ENCODE measurements around the gene SLC19A2. TPM values are rescaled to one million over a fixed set of nuclear protein-coding genes. Genes with fewer than 3 reads are reported as not detected.
A peak's percentile ranks its signal among the peaks of the same experiment; 100 is the strongest.

The SLC19A2 gene
- total and polyA plus RNA-seq, 2 donors (not counting 1 experiment from before 2014, with no cell fraction given) = 5.2 to 8.9 TPM

- no peaks in the 10 kb centered on the region for H3K27me3 ChIP-seq (ENCODE audit: control insufficient read depth, insufficient read depth, low read length)
- no peaks in the 10 kb centered on the region for H3K9me3 ChIP-seq (ENCODE audit: control insufficient read depth, insufficient read depth, low read depth, low read length)
- H3K4me2 ChIP-seq (ENCODE audit: extremely low read depth, insufficient read depth, low read length) = no peak overlapping the region
- H3K9ac ChIP-seq (ENCODE audit: insufficient read depth, low read length) = no peak overlapping the region
- TF ChIP-seq EZH2 (IDR thresholded peaks at IDR 0.05; ENCODE audit: low read length, missing control alignments) (no peak), CTCF (conservative IDR thresholded peaks at IDR 0.05 in 1 of 2, IDR thresholded peaks at IDR 0.05 in 1 of 2; ENCODE audit: low read depth in 1 of 2, low read length in 2 of 2) (no peak)
- peaks cover 7% of the 10 kb centered on the region for H3K79me2 ChIP-seq (ENCODE audit: control insufficient read depth, insufficient read depth, low read length)
- no peak overlapping the region for H3K4me3 ChIP-seq (replicated peaks in 1 of 4; ENCODE audit: control extremely low read depth in 1 of 4, insufficient read depth in 1 of 4, low read depth in 3 of 4, low read length in 4 of 4)
- H2AFZ ChIP-seq (ENCODE audit: low read length) = no peak overlapping the region
- H3K4me1 ChIP-seq (ENCODE audit: control insufficient read depth, extremely low read depth, insufficient read depth, low read length) = peaks cover 4% of the 10 kb centered on the region
- no peaks in the 10 kb centered on the region for H3K36me3 ChIP-seq (ENCODE audit: control insufficient read depth, insufficient read depth, low read length)
- no peak overlapping the region for H3K27ac ChIP-seq (ENCODE audit: insufficient read depth, low read length)
- DNase-seq (ENCODE audit: low read depth in 2 of 2) = no peak
- no peaks in the 10 kb centered on the region for H4K20me1 ChIP-seq (ENCODE audit: control insufficient read depth, extremely low read depth, insufficient read depth, low read length)
These were observed 1.8 kb upstream of the SLC19A2 start for GRCh38 chr1:169487561-169487960.

- Histone ChIP-seq H3K9ac (ENCODE audit: insufficient read depth, low read length) (no peak overlapping the region), H2AFZ (ENCODE audit: low read length) (peak overlapping the region; percentile 1), H3K27me3 (ENCODE audit: control insufficient read depth, insufficient read depth, low read length) (no peaks in the 10 kb centered on the region), H3K4me1 (ENCODE audit: control insufficient read depth, extremely low read depth, insufficient read depth, low read length) (peaks cover 4% of the 10 kb centered on the region), H3K36me3 (ENCODE audit: control insufficient read depth, insufficient read depth, low read length) (no peaks in the 10 kb centered on the region), H4K20me1 (ENCODE audit: control insufficient read depth, extremely low read depth, insufficient read depth, low read length) (no peaks in the 10 kb centered on the region), H3K79me2 (ENCODE audit: control insufficient read depth, insufficient read depth, low read length) (peaks cover 7% of the 10 kb centered on the region), H3K4me2 (ENCODE audit: extremely low read depth, insufficient read depth, low read length) (peak overlapping the region; percentile 77), H3K9me3 (ENCODE audit: control insufficient read depth, insufficient read depth, low read depth, low read length) (no peaks in the 10 kb centered on the region), H3K4me3 (replicated peaks in 1 of 4; ENCODE audit: control extremely low read depth in 1 of 4, insufficient read depth in 1 of 4, low read depth in 3 of 4, low read length in 4 of 4) (peak overlapping the region; percentile 13 to 94 (median 54)), H3K27ac (ENCODE audit: insufficient read depth, low read length) (peak overlapping the region; percentile 90)
- no peak for TF ChIP-seq CTCF (conservative IDR thresholded peaks at IDR 0.05 in 1 of 2, IDR thresholded peaks at IDR 0.05 in 1 of 2; ENCODE audit: low read depth in 1 of 2, low read length in 2 of 2)
- no peak for TF ChIP-seq EZH2 (IDR thresholded peaks at IDR 0.05; ENCODE audit: low read length, missing control alignments)
- DNase-seq (ENCODE audit: low read depth in 2 of 2) = peak in 1 of 2 donors; percentile 21
These were observed 1.4 kb upstream of the SLC19A2 start for GRCh38 chr1:169487133-169487532.

- H3K4me3 ChIP-seq (replicated peaks in 1 of 4; ENCODE audit: control extremely low read depth in 1 of 4, insufficient read depth in 1 of 4, low read depth in 3 of 4, low read length in 4 of 4) = peak overlapping the region; percentile 30 to 94 (median 60)
- no peak for TF ChIP-seq EZH2 (IDR thresholded peaks at IDR 0.05; ENCODE audit: low read length, missing control alignments)
- no peak for TF ChIP-seq CTCF (conservative IDR thresholded peaks at IDR 0.05 in 1 of 2, IDR thresholded peaks at IDR 0.05 in 1 of 2; ENCODE audit: low read depth in 1 of 2, low read length in 2 of 2)
- H2AFZ ChIP-seq (ENCODE audit: low read length) = peak overlapping the region; percentile 6
- DNase-seq (ENCODE audit: low read depth in 2 of 2) = peak; percentile 67 to 74
- H3K9ac ChIP-seq (ENCODE audit: insufficient read depth, low read length) = peak overlapping the region; percentile 94
- peaks cover 7% of the 10 kb centered on the region for H3K79me2 ChIP-seq (ENCODE audit: control insufficient read depth, insufficient read depth, low read length)
- H3K27me3 ChIP-seq (ENCODE audit: control insufficient read depth, insufficient read depth, low read length) = no peaks in the 10 kb centered on the region
- peak overlapping the region; percentile 90 for H3K27ac ChIP-seq (ENCODE audit: insufficient read depth, low read length)
- no peaks in the 10 kb centered on the region for H3K36me3 ChIP-seq (ENCODE audit: control insufficient read depth, insufficient read depth, low read length)
- peaks cover 4% of the 10 kb centered on the region for H3K4me1 ChIP-seq (ENCODE audit: control insufficient read depth, extremely low read depth, insufficient read depth, low read length)
- H4K20me1 ChIP-seq (ENCODE audit: control insufficient read depth, extremely low read depth, insufficient read depth, low read length) = no peaks in the 10 kb centered on the region
- H3K4me2 ChIP-seq (ENCODE audit: extremely low read depth, insufficient read depth, low read length) = peak overlapping the region; percentile 77
- H3K9me3 ChIP-seq (ENCODE audit: control insufficient read depth, insufficient read depth, low read depth, low read length) = no peaks in the 10 kb centered on the region
These were observed 722 bp upstream of the SLC19A2 start for GRCh38 chr1:169486281-169487051.
